LHCN-M2 (cell line): ENCODE data around the gene AFG3L2. TPM values are rescaled to one million over a fixed set of nuclear protein-coding genes. Genes with fewer than 3 reads are reported as not detected.

Experiments used
- DNase-seq: peaks from one replicate; pipeline ENCODE4 v3.0.0-alpha.2; 2012; ENCODE audit warnings: low read depth
- total RNA-seq: library from RNA; depleted of rRNA; stranded (reverse); fragments of >200 nt; gene quantifications from 2 replicates; pipeline ENCODE4 v1.2.3, GENCODE V29; 2014

Gene AFG3L2
- total RNA-seq, 1 experiment from 2014 or later = 49.9 TPM

DNA sequence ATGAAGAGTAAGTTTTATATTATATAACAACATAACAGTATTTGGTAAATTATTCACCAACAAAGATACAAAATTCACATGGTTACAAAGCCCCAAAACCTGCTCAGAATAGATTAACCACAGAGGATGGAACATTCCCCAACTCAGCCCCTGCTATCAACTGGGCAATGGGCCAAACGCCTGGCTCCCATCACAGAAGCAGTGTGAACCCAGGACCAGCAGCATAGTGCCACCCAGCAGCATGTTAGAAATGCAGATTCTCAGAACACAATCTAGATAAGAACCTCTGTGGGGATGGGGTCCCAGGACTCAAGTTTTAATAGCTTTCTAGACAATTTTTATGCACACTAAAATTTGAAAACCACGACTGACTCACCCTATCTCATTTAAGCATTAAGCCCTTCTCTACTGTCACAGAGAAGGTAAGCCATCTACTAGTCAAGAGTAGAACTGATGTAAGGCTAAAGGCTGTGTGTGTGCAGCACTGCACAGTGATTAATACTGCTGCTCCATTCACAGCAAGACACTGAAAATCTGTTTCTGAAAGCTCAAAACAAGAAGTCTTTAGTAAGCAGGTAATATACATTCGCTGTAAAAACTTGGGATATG is 15.2 kb downstream of the AFG3L2 start:
- DNase-seq = peak; percentile 29

DNA sequence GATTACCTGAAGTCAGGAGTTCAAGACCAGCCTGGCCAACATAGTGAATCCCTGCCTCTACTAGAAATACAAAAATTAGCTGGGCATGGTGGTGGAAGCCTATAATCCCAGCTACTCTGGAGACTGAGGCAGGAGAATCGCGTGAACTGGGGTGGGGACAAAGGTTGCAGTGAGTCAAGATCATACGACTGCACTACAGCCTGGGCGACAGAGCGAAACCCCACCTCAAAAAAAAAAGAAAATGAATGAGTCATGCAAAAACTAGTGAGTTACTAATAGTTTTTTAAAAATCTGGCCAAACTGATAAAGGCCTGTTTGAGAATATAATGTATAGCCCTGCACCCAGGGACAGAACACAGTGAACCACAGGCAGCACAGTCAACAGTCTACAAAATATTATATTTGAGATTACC is 17.5 kb downstream of the AFG3L2 start:
- DNase-seq = no peak

DNA sequence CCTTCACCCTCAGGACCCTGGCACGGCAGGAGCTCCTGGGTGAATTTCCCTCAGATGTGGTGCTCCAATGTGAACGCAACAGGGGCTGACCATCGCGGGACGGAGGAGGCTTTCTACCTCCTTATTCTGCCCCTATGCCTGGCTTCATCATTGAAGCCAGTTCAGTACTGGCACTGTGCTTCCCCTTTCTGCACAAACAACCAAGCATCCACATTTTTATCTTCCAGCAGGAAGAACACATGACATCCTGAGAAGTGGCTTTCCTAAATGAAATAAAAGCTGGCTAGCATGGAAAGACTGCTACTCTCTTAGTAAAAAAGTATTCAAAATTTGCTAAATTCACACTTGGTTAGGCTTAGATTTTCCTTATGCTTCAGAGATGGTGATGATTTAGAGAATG is 24.8 kb downstream of the AFG3L2 start:
- no peak for DNase-seq

DNA sequence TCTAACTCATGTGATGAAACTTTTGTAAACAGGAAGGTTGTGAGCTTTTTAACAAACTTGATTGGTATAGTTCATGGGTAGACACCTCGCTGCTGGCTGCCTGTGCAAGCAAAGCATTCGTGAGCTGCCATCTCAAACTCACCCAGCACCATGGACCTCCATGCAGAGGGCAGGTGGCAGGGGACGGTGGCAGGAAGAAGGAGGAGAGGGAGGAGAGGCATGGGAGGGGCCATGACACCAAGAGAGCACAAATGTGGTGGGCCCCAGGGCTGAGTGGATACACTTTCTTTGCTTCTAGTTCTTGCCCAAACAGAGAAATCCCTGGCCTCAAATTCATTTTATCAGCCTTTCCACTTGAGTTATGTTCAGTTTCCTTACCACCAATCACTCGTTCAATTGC is 29.1 kb downstream of the AFG3L2 start:
- DNase-seq = no peak

DNA sequence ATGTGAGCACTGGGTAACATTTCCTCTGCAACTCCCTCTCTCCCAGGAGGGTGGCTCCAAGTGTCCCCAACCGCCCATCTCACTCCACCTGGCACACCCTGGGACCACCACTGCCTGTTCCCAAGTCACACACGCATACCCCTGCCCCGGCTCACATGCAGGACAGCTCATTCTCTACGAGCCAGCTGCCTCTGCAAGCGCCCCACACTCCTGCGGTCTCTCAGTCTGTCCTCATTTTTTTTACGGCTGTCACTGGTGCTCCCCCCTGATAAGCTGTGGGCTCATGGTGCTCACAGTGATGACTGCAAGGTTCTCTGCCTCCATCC is 30.8 kb downstream of the AFG3L2 start:
- no peak for DNase-seq

DNA sequence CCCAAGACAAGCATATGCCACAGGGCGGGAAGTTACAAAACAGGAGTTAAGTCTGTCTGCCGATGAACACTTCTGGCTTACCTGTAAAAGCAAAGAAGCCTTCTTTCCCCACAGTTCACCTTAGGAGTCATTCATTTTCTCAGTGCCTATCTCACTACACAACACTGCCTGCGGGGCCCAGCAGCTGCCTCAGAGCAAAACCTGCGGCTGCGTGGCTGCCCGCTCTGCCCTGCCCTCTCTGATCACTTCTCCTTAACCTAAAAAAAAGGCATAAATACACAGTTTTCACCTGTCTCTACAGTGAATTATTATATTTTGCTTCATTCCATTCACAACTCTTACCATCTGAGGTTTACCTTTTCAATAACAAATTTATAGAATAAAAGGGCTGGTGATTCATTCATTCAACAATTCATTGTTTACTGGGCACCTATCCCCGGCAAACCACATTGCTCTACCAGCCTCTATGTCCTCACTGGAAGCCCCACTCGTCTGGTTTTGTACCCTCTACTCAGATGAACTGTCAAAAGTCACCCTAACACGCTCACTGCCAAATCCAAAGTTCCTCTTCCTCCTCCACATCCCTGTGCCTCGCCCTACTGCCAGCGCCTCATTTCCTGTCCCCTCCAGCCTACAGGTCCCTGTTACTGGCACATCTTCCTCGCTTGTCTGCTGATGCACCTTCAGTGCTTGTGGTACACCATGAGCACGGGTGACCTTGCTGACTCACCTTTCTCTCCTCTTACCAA is 31.4 kb downstream of the AFG3L2 start:
- DNase-seq = no peak

DNA sequence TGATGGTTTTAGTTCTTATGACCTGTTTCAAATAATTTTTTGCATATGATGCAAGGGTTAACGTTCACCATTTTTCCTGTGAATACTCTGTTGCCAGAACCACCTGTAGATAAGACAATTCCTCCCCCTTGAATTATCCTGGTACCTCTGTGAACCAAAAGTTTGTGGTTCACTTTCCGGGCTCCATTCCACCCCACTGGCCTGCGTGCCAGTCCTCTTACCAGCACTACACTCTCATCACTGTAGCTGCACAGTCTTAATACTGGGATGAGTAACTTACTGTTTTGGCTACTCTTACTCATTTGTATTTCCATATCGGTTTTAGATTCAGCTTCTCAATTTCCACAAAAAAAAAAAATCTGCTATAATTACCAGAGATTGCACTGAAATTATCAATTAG is 34.4 kb downstream of the AFG3L2 start:
- no peak for DNase-seq

DNA sequence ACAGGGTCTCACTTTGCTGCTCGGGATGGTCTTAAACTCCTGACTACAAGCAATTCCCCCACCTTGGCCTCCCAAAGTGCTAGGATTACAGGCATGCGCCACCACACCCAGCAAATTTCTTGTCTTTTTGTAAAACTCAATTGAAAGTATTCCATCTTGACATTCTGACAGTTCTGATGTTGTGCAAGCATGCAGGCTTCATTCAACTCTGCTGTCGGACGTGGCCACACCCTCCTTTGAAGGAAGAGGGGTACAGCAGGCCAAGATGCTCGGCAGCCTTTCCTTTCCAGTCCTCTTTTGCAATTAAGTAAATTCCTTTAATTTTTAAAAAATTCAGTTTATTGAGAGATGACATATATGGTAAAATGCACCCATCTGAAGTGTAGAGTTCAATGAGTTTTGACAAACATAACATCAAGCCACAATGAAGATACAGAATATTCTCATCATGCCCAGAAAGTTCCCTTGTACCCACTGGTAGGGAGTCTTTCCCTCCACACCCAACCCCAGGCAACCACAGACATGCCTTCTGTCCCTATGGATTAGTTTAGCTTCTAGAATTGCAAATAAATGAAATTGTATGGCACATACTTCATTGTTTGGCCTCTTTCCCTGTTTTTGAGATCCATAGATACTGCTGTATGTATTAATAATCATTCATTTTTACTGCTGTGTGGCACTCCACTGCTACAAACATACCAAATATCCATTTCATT is 35.9 kb downstream of the AFG3L2 start:
- DNase-seq = no peak

DNA sequence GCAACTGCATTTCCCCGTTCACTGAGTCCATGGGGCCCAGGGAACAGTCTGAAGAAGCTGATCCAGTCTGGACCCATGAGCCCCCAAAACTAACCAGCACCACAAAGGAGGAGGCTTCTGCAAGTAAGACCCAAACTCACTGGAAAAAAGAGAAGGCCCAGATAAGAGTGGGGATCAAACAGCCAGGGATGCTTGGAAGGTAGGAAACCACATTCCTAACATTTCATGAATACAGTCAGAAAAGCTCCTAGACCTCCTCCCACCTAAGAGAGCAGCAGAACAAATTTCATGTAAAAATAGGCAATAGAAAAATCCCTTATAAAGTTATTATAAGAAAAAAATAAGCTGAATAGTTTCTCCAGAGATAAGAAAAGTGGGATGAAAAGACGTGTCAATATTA is 38.6 kb downstream of the AFG3L2 start:
- no peak for DNase-seq

DNA sequence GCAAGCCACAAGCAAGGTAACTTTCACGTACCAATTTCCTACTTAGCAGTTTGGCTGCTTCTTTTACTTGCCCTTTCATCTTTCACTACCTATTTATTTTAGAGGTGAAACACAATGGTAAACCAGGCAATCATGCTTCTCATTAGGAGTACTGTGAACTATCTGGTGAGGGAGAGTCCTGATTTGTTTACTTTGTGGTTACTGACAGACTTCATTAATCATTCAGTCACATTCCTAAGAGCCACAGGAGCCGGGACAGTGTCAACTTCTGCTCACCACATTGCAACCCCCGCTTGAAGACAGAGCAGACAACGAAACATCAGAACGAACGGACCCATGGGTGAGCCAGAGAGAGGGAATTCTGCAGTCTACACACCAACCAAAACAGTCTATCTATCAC is 40.1 kb downstream of the AFG3L2 start:
- peak; percentile 75 for DNase-seq

DNA sequence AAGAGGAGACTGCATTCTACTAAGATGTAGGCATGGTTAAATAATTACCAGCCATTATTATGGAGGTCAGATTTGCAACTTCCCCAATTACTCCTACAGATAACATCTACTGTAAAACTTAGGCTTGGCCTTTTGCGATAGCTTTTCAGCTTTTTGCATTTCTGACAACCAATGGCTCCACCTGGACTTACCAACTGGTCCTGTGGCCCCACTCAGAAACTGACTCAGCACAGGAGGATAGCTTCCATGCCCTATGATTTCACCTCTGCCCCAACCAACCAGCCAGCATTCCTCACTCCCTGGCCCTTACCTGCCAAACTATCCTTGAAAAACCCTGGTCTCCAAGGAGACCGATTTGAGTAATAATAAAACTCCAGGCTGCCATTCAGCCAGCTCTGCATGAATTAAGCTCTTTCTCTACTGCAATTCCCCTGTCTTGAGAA is 40.8 kb downstream of the AFG3L2 start:
- DNase-seq = no peak

DNA sequence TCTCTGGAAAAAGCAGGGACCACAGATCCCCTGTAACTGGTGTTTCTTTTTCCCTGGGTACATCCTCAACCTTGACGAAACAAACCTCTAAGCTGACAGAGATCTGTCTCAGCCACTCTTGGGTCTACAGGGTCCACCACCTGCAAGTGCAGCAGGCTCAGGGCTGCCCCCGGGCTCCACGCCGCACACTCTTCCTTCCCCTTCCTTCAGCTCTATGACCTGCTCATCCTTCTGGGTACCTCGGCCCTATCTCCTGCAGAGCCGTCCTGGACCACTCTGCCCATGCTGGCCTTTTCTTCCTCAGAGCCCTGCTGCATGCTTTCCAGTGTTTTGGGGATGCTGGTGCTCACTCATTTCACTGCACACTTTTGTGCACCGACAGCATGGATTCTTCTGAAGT is 41.5 kb downstream of the AFG3L2 start:
- no peak for DNase-seq

DNA sequence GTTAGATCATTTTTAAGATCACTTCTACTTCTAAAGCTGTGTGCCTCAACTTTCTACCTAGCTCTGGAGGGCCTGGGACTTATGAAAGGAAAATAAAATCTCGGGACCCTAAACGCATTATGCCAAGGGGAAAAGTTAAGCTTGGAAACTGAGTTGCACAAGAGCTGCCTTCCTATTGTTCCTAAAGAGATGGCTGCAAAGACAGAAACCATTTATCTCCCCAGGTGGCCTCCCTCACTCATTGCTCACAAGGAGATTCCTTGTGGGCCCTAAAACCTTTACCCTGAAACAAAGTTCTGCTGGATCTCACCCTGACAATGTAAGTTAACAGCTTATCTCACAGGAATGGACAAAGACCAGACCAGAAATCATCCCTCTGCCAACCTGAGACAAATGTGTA is 42.2 kb downstream of the AFG3L2 start:
- no peak for DNase-seq

DNA sequence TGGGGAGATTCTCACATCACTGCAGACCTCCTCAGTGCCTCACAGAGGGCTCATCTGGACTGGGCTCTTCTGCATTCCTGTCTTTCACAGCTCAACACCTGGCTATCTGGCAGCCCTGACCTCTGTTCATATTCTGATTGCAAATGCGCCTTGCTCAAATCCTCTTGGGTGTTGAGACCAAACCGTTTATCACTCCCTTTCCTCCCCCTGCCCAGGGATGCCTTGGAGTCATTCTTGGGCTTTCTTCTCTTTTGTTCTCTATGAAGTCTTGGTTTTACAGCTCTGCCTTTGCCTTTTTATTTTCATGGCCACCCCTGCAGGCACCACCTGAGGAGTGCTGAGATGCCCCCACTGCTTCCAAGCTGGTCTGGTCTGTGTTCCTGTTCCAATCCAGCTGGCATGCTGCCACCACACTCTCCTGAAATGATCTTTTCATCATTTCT is 42.6 kb downstream of the AFG3L2 start:
- DNase-seq = no peak

DNA sequence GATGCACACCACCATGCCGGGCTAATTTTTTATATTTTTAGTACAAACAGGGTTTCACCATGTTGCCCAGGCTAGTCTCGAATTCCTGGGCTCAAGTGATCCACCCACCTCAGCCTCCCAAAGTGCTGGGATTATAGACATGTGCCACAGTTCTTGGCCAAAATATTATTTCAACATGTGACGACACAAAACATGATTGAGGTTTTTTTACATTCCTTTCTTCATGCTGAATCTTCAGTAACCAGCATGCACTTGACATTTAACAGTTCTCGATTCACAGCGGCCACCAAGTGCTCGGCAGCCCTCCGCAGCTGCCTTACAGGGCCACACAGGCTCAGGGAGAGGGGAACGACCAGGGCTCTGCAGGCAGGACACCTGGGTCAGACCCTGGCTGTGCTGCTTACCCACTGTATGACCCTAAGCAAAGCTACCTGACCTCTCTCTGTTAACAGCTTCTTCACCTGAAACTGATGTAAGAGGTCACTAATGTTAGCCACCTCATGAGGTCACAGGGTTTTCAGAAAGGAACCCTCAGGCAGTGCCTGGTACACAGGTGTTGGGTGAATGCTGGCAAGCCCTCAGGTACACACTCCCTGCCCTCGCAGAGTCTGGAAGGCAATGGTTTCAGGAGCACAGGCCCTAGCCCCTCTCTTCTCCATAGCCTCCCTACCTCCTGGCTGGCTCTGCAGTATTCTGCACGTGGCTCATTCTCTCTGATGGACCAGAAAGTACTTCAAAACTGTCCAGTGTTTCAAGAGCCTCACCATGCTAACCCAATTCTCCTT is 43.3 kb downstream of the AFG3L2 start:
- DNase-seq = no peak

DNA sequence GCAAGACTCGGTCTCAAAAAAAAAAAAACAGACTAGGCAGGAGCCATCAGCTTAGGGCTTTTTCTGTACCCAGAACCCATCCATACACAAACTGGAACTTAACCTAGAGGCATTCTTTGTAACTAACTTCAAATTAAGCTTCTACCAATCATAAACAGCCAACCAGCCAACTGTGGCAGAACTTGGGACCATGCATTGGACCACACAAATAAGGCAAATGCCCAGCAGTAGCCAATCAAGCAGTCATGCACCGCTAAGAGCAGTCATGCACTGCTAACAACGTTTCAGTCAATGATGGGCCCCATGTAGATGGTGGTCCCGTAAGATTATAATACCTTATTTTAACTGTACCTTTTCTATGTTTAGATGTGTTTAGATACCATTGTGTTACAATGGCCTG is 46.3 kb downstream of the AFG3L2 start:
- DNase-seq = no peak

DNA sequence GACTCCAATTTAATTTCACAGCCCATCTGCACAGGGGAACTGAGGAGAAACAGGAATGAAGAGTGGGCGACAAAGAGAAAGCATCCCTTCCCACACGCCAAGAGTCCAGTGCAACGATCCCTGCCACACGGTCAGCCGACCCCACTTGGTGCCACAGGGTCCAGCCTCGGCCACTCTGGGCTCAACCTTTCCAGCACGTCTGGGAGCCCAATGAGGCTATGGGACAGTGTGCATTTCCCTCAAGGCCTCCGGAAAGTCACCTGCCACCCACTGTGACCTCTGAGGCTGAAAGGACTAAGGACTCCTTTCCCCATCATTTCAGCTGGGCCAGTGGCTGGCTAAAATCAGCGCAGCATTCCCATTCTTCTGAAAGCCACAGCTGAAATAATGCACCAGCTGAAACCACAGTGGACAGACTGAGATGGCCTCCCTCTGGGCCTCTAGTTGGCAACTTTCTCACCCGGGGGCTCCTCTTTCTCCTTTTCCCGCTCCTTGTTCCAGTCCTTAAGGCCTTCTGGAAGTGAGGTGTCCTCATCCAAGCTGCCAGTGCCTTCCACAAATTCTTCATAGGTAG is 47.8 kb downstream of the AFG3L2 start:
- DNase-seq = no peak

DNA sequence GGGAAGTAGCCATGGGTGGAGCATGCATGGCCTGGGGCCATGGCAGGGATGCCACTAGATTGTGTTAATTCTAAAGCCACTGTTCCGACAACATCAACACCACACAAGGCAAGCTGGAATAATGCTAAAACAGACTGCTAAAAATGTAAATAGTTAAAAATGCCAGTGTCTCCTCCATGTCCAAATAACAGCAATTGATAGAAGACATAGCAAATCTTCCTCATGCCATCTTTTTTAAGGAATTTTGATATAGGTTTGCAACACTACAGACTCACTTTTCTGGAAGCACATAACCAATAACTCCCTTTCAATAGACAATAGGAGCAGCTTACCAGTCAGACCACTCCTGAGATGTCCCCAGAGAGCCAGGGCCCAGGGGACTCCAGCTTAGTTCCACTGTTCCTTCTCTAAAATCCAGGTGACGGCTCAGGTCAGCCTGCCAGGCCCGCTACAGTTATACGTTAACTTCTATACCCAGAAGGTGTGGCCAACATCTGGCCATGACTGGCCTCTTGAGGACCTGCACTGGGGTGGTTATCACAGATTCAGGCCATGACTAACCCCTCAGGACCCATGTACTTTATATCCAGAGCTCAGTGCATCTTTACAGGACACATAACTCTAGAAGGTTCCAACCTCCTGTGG is 48.7 kb downstream of the AFG3L2 start:
- DNase-seq = no peak

DNA sequence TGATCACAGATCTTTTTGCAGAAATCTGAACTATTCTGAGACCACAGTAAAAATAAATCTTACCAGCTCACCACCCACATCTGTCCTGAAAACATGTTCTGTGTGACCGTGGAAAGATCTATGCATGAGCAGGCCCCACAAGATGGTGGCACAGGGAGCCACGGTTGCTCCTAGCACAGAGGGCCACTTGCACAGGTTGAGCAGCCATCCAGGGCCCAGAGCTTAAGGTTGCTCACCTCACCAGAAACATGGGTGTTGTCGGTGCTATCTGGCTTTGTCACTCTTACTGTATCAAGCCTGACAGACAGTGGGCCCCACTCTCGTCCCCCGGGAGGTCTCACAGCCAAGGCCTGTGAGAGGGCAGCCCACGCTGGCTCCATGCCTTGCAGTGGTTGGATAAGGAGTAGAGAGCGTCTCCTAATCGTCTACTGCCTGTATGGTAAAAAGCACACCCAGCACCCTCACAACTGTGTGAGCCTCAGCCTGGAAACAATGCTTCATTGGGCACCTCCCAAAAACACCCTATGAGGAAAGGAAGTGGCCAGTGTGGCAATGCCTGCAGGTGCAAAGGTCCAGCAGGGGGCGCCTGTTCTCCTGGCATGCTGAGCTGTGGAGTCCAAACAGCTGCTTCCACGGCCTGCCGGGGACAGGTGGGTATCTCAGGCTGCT is 49.4 kb downstream of the AFG3L2 start:
- DNase-seq = peak; percentile 92

DNA sequence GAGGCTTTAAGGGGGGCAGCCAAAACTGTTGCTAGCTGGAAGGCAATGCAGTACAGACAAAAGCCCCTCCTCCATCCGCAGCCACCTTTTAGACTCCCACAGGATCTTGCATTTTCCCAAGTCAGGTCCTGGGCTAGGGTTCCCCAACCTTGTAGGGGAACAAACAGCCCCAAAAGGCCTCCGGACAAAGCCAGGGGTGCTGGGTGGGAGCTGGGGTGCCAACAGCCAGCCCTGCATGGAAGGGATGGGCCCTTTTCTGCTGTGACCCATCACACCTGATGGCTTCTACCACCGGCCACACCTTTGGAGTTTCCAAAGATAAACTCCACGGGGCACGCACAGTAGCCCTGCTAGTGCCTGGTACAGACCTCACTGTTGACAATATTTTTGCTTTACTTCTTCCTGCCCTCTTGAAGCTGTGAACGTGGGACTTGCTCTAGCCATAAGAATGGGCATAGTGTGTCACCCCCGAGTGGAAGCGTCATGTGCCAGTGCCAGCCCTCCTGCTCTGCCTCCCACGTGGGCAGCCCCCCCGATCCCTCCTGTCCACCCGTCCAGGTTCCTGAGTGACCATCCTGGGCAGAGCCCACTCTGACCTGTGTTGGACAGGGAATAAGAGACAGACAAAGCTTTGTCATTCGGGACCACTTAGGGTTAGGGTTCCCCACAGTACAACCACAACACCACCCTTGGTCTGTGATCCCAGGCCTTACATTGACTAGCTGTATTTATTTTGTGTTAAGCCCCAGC is 50.1 kb downstream of the AFG3L2 start:
- no peak for DNase-seq
